ENCODE results near the gene ZC3H4. TPM values are rescaled to one million over a fixed set of nuclear protein-coding genes. Genes with fewer than 3 reads are reported as not detected.
"Not testable (repeated sequence)": the region's sequence is repeated elsewhere in the genome, so short reads cannot be mapped to it uniquely, and the experiment has no call there.

The ZC3H4 gene
- total RNA-seq, 1 donor from 2014 or later = 23.9 TPM

- no peaks in the 10 kb centered on the region for H3K27me3 ChIP-seq (ENCODE audit: control insufficient read depth, insufficient read depth, low read length)
- TF ChIP-seq, protein P1, sequence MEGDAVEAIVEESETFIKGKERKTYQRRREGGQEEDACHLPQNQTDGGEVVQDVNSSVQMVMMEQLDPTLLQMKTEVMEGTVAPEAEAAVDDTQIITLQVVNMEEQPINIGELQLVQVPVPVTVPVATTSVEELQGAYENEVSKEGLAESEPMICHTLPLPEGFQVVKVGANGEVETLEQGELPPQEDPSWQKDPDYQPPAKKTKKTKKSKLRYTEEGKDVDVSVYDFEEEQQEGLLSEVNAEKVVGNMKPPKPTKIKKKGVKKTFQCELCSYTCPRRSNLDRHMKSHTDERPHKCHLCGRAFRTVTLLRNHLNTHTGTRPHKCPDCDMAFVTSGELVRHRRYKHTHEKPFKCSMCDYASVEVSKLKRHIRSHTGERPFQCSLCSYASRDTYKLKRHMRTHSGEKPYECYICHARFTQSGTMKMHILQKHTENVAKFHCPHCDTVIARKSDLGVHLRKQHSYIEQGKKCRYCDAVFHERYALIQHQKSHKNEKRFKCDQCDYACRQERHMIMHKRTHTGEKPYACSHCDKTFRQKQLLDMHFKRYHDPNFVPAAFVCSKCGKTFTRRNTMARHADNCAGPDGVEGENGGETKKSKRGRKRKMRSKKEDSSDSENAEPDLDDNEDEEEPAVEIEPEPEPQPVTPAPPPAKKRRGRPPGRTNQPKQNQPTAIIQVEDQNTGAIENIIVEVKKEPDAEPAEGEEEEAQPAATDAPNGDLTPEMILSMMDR (IDR thresholded peaks at IDR 0.05; ENCODE audit: insufficient read depth, low read length, poor library complexity, severe bottlenecking) = no peak
- no peak overlapping the region for H3K4me3 ChIP-seq (ENCODE audit: low read depth, low read length)
- H3K36me3 ChIP-seq (ENCODE audit: control insufficient read depth, insufficient read depth, low read length) = peaks cover 3% of the 10 kb centered on the region
- DNase-seq (ENCODE audit: low read depth) = no peak
Measured at GRCh38 chr19:47093254-47093653, 20.3 kb downstream of the ZC3H4 start.

DNA sequence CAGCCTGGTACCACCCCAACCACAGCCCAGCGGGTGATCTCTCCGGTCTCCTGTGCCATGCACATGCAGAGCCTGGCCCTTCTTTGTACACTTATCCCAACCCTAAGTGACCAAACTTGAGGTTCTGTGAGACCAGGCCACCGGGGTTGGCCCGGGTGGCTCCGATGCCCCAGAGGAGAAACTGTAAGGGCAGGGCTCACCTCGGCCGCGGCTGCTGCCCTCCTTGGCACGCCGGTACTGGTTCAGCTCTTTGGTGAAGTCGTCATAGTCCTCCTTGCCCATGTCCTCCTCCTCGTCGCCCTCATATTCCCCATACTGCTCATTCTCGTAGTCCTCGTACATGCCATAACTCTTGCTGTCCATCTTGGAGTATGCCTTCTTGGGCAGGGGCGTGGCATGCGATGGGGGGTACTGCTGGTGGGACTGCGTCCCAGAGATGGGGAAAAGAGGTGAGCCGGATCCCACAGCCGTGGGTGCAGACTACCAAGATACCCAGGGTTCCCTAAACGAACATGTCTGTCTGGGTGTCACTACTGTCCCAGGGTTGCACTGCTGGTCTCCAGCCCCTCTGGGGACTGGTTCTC is 23.7 kb downstream of the ZC3H4 start:
- no peak for DNase-seq (ENCODE audit: low read depth)
- H3K4me3 ChIP-seq (ENCODE audit: low read depth, low read length) = no peak overlapping the region
- peaks cover 2% of the 10 kb centered on the region for H3K36me3 ChIP-seq (ENCODE audit: control insufficient read depth, insufficient read depth, low read length)
- TF ChIP-seq, protein P1 (IDR thresholded peaks at IDR 0.05; ENCODE audit: insufficient read depth, low read length, poor library complexity, severe bottlenecking) = no peak
- no peaks in the 10 kb centered on the region for H3K27me3 ChIP-seq (ENCODE audit: control insufficient read depth, insufficient read depth, low read length)

DNA sequence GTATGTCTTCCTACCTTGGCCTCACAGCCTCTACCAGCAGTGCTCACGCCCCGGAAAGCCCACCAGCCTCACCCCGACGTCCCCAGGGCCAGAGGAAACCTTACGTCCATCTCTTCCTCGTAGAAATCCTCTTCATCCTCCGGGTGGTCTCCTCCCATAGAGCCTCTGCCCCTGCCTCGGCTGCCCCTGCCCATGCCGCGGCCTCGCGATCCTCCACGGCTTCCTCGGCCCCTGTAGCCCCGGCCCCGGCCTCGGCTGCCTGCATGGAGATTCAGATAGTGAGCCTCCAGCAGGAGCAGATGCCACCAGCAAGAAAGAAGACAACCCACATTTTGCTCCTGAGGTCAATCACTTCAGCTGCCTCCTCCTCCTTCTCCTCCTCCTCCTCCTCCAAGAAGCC is 27.3 kb downstream of the ZC3H4 start:
- Histone ChIP-seq H3K4me3 (ENCODE audit: low read depth, low read length) (no peak overlapping the region), H3K36me3 (ENCODE audit: control insufficient read depth, insufficient read depth, low read length) (peaks cover 4% of the 10 kb centered on the region), H3K27me3 (ENCODE audit: control insufficient read depth, insufficient read depth, low read length) (no peaks in the 10 kb centered on the region)
- DNase-seq (ENCODE audit: low read depth) = no peak
- TF ChIP-seq, protein P1 (IDR thresholded peaks at IDR 0.05; ENCODE audit: insufficient read depth, low read length, poor library complexity, severe bottlenecking) = no peak

- Histone ChIP-seq H3K4me3 (ENCODE audit: low read depth, low read length) (no peak overlapping the region), H3K27me3 (ENCODE audit: control insufficient read depth, insufficient read depth, low read length) (no peaks in the 10 kb centered on the region), H3K36me3 (ENCODE audit: control insufficient read depth, insufficient read depth, low read length) (peaks cover 4% of the 10 kb centered on the region)
- TF ChIP-seq, protein P1 (IDR thresholded peaks at IDR 0.05; ENCODE audit: insufficient read depth, low read length, poor library complexity, severe bottlenecking) = no peak
- DNase-seq (ENCODE audit: low read depth) = no peak
Measured at GRCh38 chr19:47084879-47085439, 28.6 kb downstream of the ZC3H4 start.

GRCh38 chr19:47082493-47082892 is 31.1 kb downstream of the ZC3H4 start:
- TF ChIP-seq, protein P1 (IDR thresholded peaks at IDR 0.05; ENCODE audit: insufficient read depth, low read length, poor library complexity, severe bottlenecking) = no peak
- Histone ChIP-seq H3K36me3 (ENCODE audit: control insufficient read depth, insufficient read depth, low read length) (peaks cover 2% of the 10 kb centered on the region), H3K4me3 (ENCODE audit: low read depth, low read length) (no peak overlapping the region), H3K27me3 (ENCODE audit: control insufficient read depth, insufficient read depth, low read length) (no peaks in the 10 kb centered on the region)
- DNase-seq (ENCODE audit: low read depth) = no peak

DNA sequence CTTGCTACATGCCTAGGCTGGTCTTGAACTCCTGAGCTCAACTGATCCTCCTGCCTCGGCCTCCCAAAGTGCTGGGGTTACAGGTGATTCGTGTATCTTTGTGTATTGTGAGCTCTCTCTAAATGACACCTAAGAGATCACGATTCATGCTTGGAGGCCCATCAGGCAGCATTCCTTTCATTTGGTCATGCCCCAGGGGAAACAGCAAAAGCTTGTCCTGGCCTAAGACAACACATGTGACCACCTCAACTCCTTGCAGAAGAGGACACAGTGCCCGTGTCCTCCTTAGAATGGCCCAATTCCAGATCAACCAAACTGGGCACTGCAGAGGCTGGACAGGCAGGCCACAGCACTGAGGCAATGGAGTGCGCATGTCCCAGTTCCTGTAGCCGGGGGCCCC is 32.5 kb downstream of the ZC3H4 start:
- H3K27me3 ChIP-seq (ENCODE audit: control insufficient read depth, insufficient read depth, low read length) = no peaks in the 10 kb centered on the region
- peaks cover 3% of the 10 kb centered on the region for H3K36me3 ChIP-seq (ENCODE audit: control insufficient read depth, insufficient read depth, low read length)
- no peak overlapping the region for H3K4me3 ChIP-seq (ENCODE audit: low read depth, low read length)
- TF ChIP-seq, protein P1 (IDR thresholded peaks at IDR 0.05; ENCODE audit: insufficient read depth, low read length, poor library complexity, severe bottlenecking) = no peak
- DNase-seq (ENCODE audit: low read depth) = no peak

DNA sequence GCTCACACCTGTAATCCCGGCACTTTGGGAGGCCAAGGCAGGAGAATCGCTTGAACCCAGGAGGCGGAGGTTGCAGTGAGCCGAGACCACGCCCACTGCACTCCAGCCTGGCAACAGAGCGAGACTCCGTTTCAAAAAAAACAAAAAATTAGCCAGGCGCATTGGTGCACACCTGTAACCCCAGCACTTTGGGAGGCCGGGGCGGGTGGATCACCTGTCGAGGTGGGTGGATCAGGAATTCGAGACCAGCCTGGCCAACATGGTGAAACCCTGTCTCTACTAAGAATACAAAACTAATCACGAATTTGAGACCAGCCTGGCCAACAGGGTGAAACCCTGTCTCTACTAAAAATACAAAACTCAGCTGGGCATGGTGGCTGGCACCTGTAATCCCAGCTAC is 35.2 kb downstream of the ZC3H4 start:
- H3K36me3 ChIP-seq (ENCODE audit: control insufficient read depth, insufficient read depth, low read length) = not testable (repeated sequence)

More for the DNA sequence above, 35.2 kb downstream of the ZC3H4 start:
- DNase-seq (ENCODE audit: low read depth); H3K27me3 ChIP-seq (ENCODE audit: control insufficient read depth, insufficient read depth, low read length); H3K4me3 ChIP-seq (ENCODE audit: low read depth, low read length): not testable (repeated sequence)

Measured in kidney epithelial cell (primary cell).